Measurements from ENCODE around the gene SPATA22.
"Not testable (repeated sequence)": the region's sequence is repeated elsewhere in the genome, so short reads cannot be mapped to it uniquely, and the experiment has no call there.

The SPATA22 gene

DNA sequence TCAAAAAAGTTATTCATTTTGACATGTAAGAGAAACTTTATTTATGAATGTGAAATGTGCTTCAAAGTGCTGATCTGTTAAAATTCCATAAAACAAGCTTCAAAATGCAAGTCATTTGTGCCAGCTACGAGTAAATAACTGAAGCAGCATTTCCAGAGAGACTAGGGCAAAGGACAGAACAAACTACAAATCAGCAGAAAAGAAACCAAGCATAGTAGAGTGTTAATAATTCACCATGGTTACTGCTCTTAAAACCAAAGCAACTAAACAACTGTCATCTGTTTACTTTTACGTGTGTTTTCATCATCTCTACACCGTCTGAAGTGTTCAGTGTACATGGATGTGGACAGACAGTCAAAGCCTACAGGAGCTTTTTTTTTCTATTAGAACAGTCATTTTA is 2.6 kb upstream of the SPATA22 start:
- DNase-seq (ENCODE audit: low spot score), result peak; percentile 14

DNA sequence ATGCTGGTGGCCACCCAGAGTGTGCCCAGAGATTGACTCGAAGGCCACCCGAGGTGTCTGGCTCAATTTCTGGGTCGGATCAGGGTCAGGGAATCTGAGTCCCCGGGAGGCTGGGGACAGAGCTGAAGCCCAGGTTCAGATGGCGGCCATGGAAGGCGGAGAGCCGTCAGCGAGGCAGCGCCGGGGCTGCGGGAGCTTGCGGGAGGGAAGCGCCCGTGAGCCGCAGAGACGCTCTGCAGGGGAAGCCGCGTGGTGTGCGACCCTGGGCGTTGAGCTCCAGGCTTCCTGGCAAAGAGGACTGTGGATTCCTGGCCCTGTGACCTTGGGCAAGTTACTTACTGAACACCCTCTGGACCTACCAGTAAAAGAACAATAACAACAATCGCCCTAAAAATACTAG is 518 bp upstream of the SPATA22 start:
- DNase-seq (ENCODE audit: low spot score), result no peak

DNA sequence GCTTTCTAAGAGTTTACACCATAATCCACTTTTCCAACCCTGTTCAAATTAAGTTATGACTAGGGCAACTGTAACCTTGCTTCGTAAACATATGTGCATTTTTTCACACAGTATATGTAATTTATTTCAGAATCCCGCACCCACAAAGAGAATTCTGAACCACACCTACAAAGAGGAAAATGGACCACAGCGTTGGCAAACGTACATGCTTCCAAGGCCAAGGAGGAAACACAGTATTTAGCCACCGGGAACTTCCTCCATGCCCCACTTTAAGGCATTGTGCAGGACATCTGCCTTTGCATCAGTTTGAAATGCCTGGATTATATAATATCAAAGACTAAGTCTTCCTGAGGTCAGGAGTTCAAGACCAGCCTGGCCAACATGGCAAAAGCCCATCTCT is 2.1 kb downstream of the SPATA22 start:
- DNase-seq (ENCODE audit: low spot score), result no peak

DNA sequence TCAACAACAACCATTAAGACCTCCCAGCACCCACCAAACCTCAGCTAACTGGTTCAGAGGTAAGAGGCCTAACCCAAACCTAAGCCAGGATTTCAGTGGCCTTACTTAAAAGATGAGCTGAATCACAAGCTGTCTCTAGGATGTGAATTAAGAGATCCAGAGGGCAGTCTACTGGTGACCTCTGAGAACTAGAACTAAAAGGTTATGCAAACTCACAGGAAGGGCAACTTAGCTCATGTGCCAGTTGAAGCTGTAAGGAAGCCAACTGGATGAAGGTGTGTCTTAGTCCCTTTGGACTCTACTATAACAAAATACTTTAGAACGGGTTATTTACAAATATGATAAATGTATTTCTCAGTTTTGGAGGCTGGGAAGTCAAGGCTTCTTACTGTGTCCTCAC is 5.3 kb downstream of the SPATA22 start:
- DNase-seq (ENCODE audit: low spot score), result not testable (repeated sequence)

DNA sequence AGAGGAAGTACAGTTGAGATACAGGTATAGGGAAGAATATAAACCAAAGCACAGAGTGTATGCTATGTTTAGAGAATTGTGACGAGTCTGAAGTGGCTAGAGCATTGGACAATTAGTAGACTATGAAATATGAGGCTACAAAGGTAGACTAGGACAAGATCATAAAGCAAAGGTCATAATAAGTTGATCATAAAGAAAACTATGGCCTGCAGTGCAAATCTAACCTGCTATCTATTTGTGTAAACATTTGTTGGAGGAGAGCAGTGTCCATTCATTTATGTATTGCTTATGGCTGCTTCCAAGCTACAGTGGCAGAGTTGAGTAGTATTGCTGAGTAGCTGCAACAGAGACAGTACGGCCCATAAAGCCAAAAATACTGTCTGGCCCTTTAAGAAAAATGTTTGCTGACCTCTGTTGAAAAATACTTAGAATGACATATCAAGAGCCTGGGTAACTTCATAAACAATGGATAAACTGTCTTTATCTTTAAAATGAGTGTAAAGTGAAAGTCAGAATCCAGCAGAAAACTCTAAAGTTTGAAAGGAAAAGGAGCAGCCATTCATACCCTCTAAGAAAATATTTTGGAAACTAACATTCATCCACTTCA is 23.5 kb downstream of the SPATA22 start:
- DNase-seq (ENCODE audit: low spot score), result no peak

DNA sequence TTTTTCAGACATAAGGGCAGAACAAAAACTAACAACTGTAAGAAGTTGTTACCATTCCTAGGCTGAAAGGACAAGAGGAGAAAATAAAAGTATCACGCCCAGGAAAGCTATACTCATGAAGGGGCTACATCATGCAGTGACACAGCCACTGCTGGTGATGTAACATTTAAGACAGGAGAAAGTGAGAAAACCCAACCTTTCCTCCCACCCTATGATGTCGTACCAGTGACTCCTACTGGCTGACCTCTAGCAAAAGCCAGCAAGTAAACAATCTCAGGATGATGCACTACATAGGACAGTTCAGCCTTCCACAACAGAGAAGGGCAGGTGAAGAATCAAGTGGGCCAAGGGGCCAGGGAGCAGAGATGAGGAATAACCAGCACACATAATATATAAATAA is 24.0 kb downstream of the SPATA22 start:
- no peak for DNase-seq (ENCODE audit: low spot score)

DNA sequence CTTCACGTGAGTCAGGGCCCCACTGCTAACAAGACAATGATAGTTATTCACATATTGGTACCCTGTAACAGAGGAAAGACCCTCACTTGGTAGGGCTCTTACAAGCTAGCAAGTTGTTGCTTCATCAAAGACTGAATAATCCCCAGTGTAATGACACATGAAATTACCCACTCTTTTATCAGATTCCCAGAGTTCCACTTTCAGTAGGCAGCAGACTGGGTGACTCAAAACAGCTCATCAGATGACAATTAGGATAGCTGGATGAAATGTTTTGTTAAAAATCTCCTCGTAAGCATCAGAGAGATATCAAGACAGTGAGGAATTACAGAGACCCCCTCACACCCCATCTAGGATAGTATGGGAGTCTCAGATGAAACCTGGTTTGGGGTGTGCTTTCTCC is 31.2 kb downstream of the SPATA22 start:
- DNase-seq (ENCODE audit: low spot score), result no peak

DNA sequence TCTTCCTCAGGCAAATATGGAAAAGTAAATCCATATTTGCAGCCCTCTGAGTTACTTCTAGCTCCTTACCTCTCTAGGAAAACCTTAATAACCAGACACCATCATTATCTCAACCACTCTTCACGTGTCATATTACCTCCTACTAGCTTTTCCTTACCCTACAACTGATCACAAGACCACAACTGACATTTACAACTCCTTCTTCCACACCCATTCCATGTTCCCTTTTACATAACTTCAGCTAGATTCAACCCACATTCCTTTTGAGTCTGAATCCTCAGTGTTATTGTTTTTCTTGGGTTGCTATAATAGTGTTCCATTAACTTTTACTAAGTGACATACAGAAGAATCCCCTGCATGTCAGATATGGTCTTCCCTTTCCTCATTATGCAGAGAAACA is 33.3 kb downstream of the SPATA22 start:
- no peak for DNase-seq (ENCODE audit: low spot score)

DNA sequence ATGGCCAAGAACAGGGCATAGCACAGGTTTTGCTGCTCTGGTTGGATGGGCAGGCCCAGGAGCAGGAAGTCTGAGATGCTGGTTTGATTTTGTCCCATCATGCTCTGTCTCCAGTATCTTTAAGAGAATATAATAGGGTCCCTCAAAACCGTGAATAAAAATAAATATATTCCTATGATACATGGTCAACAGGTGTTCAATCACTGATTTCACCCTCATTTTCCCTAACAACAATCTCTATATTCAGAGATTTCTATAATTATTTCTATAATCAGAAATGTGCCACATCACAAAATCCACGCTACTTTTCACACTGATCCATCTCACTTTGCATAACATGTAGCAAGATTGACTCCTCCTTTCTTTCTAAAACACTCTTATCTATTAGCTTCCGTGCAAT is 37.9 kb downstream of the SPATA22 start, which contains the start of gene OR1E2:
Gene OR1E2 (minus strand): TSS at position 101 of the 400 bp plus-strand sequence. CDS start 0 bp downstream, at position 101.
- DNase-seq (ENCODE audit: low spot score), result no peak

DNA sequence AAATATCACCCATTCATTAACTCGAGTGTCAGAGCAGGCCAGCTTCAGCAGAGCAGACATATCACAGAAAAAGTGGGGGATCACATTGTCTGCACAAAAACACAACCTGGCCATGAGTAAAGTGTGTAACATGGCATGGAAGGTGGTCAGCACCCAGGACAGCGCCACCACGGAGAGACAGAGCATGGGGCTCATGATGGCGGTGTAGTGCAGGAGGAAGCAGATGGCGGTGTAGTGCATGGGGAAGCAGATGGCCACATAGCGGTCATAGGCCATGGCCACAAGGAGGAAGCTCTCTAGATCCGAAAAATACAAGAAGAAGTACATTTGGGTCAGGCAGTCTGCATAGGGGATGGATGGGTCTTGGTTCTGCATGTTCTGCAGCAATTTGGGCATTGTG is 38.4 kb downstream of the SPATA22 start:
- DNase-seq (ENCODE audit: low spot score), result not testable (repeated sequence)

DNA sequence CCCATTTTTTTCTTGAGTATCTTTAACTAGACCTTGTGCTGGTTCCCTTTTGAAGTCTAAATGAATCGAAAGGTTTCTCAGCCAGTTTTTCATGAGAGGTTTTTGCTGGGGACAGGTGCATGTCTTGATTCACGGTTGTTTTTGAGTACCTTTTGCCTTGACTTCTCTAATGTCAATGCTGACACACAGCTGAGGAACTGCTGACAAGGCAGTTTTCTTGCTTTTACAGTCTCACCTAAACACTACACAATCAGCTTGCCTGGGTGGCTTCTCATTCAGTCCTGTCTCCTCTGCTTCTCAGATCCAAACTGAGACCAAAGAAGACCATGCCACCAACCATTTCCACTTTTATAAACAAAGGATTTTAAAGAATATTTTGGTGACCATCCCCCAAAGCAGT is 53.4 kb downstream of the SPATA22 start:
- no peak for DNase-seq (ENCODE audit: low spot score)

DNA sequence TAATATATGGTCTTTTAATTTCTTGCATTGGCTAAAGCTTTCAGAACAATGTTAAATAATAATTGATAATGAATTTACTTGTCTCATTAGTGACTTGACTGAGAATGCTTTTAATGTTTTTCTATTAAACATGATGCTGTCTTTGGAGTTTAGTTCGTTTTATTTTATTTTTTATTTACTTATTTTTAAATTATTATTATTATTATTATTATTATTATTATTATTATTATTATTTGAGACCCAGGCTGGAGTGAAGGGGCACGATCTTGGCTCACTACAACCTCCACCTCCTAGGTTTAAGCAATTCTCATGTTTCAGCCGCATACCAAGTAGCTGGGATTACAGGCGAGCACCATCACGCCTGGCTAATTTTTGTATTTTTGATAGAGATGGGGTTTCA is 56.0 kb downstream of the SPATA22 start:
- DNase-seq (ENCODE audit: low spot score), result no peak

DNA sequence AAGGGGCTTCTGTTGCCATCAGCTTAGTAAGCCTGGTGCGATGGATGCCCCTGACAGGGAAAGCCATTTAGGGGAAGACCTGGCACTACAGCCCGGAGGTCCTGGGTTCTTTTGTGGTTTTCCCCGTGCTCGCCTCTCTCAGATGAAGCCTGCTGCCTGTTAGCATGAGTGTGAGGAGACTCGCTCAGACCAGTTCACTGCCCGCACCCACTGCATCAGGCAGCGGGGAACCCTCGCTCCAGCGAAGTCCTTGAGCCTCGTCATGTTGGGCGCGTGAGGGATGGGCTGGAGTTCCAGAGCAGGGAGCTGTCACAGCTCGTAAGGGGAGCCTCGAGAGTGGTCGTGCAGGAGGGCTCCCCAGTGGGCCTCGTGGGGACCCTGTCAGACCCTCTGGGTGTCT is 59.4 kb downstream of the SPATA22 start:
- DNase-seq (ENCODE audit: low spot score), result not testable (repeated sequence)

DNA sequence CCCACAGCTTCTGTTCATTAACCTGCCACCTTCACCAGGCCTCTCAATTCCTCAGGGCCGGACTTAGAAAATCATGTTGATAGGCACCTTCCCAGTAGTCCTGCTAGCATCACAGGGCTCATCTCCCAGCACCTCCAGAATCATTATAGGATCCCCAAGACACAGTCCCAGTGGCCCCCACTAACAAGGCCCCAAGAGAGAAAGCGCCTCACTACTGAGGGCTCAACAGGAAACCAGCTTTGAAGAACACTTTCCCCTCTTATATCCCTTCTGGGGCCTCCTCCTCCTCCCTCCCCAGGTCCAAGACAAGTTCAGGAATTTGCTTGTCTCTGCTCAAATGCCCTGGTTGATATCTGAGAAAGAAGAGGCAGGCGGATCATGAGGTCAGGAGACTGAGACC is 60.5 kb downstream of the SPATA22 start, which contains the start of gene OR3A3:
Gene OR3A3 (plus strand): TSS at position 301 of the 400 bp plus-strand sequence.
- no peak for DNase-seq (ENCODE audit: low spot score)

DNA sequence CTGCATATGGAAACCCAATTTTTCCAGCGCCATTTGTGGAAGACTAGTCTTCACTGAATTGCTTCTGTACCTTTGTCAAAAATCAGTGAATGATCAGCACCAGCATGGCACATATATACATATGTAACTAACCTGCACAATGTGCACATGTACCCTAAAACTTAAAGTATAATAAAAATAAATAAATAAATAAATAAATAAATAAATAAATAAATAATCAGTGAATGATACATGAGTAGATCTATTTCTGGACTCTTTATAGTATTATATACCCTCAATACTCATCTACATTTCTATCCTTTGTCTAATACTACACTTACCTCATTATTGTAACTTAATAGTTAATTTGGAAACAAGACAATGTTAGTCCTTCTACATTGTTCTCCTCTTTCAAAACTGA is 67.8 kb downstream of the SPATA22 start:
- not testable (repeated sequence) for DNase-seq (ENCODE audit: low spot score)

DNA sequence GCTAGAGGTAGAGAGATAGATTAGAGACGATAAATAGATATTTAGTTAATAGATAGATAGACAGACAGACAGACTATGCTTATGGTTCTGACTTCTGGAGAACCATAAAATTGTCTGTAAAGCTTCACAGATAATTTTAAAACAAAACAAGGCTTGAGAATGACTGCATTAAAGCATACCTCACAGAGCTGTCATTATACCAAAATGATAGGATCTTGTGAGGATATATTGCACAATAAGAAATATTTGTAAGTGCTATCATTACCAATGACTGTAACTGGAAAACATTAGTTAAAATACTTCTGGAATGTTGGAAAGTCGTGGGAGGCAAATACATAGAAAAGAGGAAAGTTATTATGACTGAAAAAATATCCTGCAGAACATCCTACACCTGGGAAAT is 69.8 kb downstream of the SPATA22 start:
- no peak for DNase-seq (ENCODE audit: low spot score)

DNA sequence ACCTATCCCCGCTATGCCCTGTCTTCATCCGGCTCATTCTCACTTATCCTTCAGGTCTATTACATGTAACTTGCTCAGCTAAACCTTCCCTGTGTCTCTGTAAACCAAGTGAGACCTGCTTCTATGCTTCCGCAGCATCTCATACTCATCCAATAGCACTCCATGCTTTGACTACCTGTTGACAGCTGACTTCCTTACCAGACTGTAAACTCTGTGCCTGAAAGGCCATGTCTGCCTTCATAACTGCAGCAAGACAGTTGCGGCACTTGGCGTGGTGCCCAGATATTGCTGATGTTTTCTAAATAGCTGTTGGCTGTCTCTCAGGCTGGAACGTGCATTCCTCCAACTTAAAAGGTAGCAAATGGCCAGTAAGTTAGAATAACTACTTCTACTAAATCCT is 71.6 kb downstream of the SPATA22 start:
- no peak for DNase-seq (ENCODE audit: low spot score)

DNA sequence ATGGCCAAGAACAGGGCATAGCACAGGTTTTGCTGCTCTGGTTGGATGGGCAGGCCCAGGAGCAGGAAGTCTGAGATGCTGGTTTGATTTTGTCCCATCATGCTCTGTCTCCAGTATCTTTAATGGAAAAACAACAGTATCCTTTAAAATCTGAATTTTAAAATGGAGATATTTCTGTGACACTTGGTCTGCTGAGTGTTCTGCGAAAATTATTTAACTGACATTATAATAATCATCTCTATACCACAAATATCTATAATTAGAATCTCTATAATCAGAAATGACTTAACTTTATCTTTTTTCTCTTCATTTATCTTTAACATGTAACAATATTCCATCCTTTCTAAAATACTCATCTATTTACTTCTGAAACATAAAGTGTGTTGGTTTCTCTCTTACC is 73.3 kb downstream of the SPATA22 start, which contains the start of gene OR1E1:
Gene OR1E1 (minus strand): TSS at position 101 of the 400 bp plus-strand sequence. CDS start 0 bp downstream, at position 101.
- DNase-seq (ENCODE audit: low spot score), result no peak

DNA sequence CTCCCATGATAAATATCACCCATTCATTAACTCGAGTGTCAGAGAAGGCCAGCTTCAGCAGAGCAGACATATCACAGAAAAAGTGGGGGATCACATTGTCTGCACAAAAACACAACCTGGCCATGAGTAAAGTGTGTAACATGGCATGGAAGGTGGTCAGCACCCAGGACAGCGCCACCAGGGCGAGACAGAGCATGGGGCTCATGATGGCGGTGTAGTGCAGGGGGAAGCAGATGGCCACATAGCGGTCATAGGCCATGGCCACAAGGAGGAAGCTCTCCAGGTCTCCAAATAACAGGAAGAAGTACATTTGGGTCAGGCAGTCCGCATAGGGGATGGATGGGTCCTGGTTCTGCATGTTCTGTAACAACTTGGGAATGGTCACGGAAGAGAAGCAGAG is 73.8 kb downstream of the SPATA22 start:
- not testable (repeated sequence) for DNase-seq (ENCODE audit: low spot score)
